Peyer's patch (tissue), 4 donors: ENCODE results near the gene RNF13.

Source experiments
- POLR2A ChIP-seq, 2 donors: fragments of 450-650 bp; IDR thresholded peaks; one replicate each; pipeline ENCODE4 v1.5.1; 2017; ENCODE audit warnings: antibody characterized with exemption in 2 of 2, mild to moderate bottlenecking in 2 of 2, moderate library complexity in 2 of 2
- TF ChIP-seq, protein P1 (sequence below), 6 experiments: fragments of 450-650 bp in 4 of 6; fragments of 200-600 bp in 2 of 6; sonication (generic) in 1 of 6; IDR thresholded peaks; one replicate each; pipeline ENCODE4 v1.5.1; 2017 to 2019; ENCODE audit warnings: antibody characterized with exemption in 6 of 6, mild to moderate bottlenecking in 3 of 6, moderate library complexity in 1 of 6

DNA sequence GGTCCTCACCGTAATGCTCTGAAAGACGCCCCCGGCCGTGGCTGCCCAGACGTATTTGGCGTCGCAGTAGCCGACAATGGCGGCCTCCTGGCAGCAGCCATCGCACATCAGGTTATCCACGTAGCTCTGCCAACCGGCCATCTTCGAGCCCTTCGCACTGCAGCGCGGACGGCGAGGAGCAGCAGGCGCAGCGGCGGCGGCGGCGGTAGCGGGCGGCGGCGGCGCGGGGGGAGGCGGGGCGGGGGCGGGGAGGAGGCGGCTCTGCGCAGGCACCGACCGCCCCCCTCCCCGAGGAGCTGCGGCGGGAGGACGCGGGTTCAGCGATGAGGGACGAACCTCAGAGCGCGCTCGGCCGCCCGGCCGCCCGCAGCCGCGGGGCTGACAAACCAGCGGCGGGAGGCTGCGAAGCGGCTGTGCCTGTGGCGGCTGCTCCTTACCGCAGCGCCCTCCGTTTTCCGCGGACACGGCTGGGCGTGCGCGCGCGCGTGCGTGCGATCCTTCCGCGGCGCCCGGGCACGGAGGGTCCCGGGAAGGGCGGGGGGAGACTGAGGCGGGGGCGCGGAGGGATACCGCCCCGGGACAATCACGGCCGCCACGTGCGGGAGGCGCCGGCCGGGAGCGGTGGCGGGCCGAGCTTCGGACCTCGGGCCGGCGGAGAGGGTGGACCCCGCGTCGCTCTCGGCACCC lies 157.8 kb downstream of the RNF13 start, which contains the start of gene PFN2:
- TF ChIP-seq, protein P1, sequence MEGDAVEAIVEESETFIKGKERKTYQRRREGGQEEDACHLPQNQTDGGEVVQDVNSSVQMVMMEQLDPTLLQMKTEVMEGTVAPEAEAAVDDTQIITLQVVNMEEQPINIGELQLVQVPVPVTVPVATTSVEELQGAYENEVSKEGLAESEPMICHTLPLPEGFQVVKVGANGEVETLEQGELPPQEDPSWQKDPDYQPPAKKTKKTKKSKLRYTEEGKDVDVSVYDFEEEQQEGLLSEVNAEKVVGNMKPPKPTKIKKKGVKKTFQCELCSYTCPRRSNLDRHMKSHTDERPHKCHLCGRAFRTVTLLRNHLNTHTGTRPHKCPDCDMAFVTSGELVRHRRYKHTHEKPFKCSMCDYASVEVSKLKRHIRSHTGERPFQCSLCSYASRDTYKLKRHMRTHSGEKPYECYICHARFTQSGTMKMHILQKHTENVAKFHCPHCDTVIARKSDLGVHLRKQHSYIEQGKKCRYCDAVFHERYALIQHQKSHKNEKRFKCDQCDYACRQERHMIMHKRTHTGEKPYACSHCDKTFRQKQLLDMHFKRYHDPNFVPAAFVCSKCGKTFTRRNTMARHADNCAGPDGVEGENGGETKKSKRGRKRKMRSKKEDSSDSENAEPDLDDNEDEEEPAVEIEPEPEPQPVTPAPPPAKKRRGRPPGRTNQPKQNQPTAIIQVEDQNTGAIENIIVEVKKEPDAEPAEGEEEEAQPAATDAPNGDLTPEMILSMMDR (IDR thresholded peaks at IDR 0.05) = peak in 1 of 6 experiments; percentile 2
- TF ChIP-seq POLR2A (IDR thresholded peaks at IDR 0.05) = peak; percentile 16 to 22
